Brain pericyte (primary cell): ENCODE results near the gene PRKAG2.

Experiments used
- DNase-seq: peaks from one replicate; pipeline ENCODE4 v3.0.0-alpha.2; 2012; ENCODE audit warnings: low read depth, low spot score

Gene PRKAG2

DNA sequence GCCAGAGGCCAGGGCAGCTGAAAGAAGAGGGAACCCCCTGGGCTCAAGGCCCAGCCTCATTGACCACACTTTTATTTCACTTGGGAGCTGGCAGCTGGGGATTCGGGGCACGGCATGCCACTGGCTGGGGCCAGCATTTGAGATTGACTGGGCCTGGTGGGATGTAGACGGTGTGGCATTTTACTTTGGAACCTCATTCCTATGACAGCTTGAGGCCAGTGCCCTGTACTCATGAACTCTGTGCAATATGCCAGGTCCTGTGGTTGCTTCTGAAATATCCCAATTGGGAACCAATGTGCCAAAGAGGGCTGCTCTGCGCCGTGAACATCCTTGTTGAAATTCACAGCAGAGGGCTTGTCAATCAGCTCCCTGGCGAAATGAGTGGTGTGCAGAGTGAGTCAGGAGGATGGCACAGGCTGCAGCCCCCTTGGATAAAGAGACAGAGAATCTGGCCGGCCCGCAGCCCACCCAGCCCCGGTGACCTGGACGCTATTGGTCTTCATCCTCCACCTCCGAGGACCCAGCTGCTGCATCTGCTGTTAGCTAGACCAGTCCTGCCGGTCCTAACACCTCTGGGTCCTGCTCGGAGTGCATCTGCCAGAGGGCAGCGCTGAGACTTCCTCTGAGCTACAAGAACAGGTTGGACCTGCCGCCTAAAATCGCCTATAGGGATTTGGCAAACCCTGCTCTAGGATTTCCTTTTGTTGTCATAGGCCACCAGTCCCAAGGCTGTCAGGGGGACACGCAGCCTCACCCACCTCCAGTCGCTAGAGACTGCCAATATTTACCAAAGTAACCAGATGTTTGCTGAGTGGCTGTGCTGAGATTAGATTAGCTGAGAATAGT lies 58.0 kb downstream of the PRKAG2 start:
- no peak for DNase-seq

GRCh38 chr7:151817981-151818673 lies 58.8 kb downstream of the PRKAG2 start:
- no peak for DNase-seq

- no peak for DNase-seq
Measured at GRCh38 chr7:151817315-151817690, 59.6 kb downstream of the PRKAG2 start.

GRCh38 chr7:151816562-151817314 lies 60.2 kb downstream of the PRKAG2 start:
- DNase-seq = no peak

DNA sequence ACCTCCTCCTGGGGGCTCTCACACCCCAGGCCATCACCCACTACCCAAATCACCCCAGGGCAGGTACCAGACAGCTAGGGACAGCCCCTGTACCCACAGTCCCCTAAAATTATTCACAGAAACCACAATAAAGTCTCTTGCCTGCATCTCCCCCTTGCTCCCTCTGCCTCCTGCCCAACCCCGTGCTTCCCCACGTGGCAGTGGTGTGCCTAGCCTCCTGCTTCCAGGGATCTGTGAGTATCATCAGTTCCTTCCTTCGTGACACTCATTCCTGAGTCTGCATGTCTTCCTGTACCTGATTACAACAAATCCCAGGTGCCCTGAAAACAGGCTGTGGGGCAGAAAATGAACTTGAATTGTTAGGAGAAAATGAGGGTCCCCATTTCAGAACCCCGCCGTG lies 61.5 kb downstream of the PRKAG2 start:
- no peak for DNase-seq

- no peak for DNase-seq
Measured at GRCh38 chr7:151814400-151815009, 62.4 kb downstream of the PRKAG2 start.

DNA sequence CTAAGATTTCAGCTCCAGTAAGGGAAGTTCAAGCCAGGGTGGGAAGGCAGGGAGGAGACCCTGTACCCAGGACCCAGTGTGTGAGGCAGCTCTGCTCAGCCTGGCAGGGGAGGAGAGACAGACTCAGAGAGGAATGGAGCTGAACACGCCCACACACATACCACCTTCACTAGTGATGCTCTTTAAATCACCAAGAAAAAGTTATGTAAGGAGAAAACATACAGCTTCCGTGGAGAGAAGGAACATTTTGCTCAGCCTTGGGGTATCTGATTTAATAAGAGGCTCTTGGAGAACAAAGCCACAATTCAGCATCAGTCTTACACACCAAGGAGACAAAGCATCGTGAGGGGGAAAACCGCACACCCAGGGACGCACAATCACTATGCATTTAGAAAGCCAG lies 62.9 kb downstream of the PRKAG2 start:
- no peak for DNase-seq

DNA sequence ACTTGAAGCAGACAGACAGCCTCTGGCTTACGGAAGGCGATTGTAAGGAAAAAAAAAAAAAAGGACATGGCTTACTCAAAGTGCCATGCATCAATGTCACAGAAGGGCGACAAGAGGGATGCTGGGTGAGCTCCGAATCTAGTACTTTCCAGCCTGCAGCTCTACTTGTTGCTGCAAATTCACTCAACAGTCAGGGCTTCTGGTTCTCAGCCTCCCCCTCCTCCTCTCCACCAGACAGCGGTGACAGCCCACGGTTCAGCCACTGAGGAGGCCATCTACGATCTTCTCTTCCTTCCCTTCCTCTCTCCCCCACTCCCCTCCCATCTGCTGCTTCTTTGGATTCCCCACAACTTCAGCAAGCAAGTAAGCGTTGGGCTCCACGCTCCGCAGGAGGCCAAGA lies 63.5 kb downstream of the PRKAG2 start:
- no peak for DNase-seq

GRCh38 chr7:151812967-151813366 lies 63.9 kb downstream of the PRKAG2 start:
- DNase-seq = no peak

- no peak for DNase-seq
Measured at GRCh38 chr7:151810441-151811232, 66.3 kb downstream of the PRKAG2 start.

DNA sequence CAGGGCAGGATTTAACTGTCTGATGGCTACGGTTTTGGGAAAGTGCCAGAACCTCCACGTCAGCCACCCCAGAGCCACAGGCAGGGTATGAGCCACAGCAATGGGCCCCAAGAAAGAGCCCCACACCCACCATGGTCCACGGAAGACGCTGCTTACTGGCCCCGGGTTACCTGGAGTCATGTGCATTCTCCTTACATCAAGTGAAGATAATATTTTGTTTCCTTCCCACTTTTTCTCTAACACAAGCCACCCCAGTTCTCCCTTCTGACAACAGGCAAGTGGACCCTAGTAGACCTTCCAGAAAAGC lies 67.1 kb downstream of the PRKAG2 start:
- no peak for DNase-seq

DNA sequence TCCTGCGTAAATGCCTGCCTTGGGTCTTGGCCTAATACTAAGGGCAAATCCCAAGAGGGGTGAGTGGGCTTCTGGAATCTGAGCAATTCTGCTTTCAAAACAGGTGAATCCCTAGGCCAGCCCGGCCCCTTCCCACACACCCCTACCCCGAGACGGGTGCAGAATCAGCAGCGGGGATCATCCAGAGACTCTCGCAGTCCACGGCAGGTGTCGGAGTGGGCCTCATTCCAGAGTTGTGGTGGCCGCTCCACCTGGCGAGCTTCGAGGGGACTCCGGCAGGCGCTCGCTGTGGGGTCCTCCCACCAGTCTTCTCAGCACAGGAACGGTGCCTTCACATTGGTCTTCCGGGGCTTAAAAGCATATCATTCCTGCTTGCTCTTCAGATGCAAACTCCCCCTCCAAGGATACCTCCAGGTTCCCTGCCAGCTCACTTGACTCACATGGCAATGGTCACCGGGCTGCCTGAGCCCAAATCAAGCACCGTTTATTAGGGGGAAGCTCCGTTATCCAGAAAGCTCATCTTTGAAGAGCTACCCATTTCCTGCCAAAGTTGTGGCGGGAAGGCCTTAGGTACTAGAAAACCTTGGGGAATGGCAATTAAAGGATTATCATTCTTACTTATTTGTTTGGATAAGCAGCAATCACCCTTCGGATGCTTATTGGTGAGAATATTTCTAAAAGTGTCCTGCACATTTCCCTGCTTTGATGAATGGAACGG lies 67.6 kb downstream of the PRKAG2 start:
- no peak for DNase-seq

- DNase-seq = no peak
Measured at GRCh38 chr7:151808400-151809145, 68.3 kb downstream of the PRKAG2 start.

DNA sequence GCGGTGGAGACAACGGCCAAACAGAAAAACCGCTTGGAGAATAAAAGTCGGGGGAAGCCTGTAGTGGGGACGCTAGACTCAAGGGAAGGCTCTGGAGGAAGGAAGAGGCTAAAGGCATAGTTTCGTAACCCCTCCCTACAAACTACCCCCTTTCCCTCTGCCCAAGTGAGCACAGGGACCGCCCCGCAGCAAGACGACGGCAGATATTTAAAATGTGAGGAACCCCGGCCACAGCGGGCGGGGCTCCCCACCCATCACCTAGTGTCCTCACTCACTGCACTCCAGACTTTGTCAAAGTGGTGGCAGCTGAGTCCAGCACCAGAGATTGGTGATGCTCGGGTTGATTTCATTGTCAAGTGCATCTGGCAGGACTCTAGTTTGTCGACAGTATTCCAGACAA lies 69.1 kb downstream of the PRKAG2 start:
- DNase-seq = no peak

DNA sequence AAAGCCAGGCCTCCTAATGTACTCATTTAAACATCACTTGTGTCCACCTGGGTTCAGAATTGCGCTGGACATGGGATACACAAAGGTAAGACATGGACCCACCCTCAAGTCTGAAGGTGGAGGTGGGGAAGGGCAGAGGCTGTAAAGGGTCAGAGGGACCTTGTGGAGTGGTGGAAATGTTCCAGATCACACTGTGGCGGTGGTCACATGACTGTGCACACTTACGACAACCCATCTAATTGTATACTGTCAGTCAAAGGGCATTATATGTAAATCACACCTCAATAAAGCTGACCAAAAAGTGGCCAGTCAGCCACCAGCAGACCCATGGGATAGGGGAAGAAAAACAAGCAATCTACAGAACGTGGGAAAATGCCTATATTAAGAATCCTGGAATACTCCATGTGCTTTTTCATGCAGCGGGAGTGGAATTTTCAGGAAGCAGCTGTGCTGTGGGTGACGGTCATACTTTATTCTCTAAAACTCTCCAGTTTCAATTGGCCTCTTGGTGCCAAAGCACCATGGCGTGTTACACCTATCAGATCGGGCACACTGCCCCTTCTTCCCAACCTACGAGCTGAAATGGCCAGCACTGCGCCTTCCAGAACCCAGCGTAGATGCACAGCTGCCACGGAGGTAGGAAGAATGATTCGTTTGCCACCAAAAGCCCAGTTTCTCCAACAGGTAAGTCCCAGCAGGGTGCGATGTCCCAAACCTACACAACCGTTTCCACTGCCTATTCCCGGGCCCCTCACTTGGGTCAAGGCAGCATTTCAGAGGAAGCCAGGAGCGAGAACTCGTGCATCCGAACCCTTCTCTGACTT lies 69.8 kb downstream of the PRKAG2 start:
- DNase-seq = no peak

DNA sequence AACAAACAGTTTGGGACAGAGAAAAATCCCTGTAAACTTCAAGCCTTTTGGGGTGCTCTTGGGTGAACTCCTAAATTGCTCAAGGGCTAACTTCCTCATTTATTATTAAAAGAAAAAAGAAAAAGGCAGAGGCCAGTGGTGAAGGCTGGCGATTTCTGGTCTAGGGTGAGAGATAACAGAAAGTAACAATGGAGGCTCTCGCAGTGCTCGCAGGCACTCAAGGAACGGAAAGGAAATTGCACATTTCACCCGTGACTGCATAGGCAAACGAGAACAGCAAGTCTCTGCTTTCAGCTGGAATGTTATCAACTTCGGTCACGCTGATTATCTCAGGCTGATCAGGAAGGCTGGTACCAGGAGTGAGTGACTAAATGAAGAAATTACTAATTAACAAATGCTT lies 70.7 kb downstream of the PRKAG2 start:
- no peak for DNase-seq

- DNase-seq = no peak
Measured at GRCh38 chr7:151805191-151805590, 71.7 kb downstream of the PRKAG2 start.

DNA sequence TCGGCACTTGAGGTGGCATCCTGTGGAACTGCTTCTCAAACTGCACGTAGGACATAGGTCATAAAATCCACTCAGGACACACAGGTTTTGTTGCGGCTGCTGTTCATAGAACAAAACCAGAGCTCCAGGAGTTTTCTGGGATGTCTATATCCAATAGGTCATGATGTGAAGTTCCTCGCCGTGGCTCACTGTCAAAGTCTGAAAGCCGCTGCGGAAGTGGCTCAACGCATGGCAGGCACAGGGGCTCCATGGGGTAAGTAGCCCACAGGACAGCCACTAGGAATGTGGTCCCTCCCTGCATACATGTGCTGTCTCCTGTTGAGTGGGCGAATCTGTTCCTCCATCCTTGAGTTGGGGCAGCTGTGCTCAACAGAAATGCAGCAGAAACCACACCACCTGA lies 72.2 kb downstream of the PRKAG2 start:
- no peak for DNase-seq

- DNase-seq = no peak
Measured at GRCh38 chr7:151803841-151804240, 73.1 kb downstream of the PRKAG2 start.
